ENCODE results near the gene RASAL1.

- TF ChIP-seq CTCF (IDR thresholded peaks at IDR 0.05) (no peak), CEBPB (IDR thresholded peaks at IDR 0.05) (no peak), JUN (IDR thresholded peaks at IDR 0.05) (no peak), MAFK (IDR thresholded peaks at IDR 0.05; ENCODE audit: partially characterized antibody) (no peak), HES2 (IDR thresholded peaks at IDR 0.05) (no peak), EP300 (IDR thresholded peaks at IDR 0.05) (no peak), POLR2A (IDR thresholded peaks at IDR 0.05; ENCODE audit: low read length) (no peak)
- TF ChIP-seq, protein P1, sequence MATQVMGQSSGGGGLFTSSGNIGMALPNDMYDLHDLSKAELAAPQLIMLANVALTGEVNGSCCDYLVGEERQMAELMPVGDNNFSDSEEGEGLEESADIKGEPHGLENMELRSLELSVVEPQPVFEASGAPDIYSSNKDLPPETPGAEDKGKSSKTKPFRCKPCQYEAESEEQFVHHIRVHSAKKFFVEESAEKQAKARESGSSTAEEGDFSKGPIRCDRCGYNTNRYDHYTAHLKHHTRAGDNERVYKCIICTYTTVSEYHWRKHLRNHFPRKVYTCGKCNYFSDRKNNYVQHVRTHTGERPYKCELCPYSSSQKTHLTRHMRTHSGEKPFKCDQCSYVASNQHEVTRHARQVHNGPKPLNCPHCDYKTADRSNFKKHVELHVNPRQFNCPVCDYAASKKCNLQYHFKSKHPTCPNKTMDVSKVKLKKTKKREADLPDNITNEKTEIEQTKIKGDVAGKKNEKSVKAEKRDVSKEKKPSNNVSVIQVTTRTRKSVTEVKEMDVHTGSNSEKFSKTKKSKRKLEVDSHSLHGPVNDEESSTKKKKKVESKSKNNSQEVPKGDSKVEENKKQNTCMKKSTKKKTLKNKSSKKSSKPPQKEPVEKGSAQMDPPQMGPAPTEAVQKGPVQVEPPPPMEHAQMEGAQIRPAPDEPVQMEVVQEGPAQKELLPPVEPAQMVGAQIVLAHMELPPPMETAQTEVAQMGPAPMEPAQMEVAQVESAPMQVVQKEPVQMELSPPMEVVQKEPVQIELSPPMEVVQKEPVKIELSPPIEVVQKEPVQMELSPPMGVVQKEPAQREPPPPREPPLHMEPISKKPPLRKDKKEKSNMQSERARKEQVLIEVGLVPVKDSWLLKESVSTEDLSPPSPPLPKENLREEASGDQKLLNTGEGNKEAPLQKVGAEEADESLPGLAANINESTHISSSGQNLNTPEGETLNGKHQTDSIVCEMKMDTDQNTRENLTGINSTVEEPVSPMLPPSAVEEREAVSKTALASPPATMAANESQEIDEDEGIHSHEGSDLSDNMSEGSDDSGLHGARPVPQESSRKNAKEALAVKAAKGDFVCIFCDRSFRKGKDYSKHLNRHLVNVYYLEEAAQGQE (IDR thresholded peaks at IDR 0.05) = no peak
Measured at GRCh38 chr12:113116875-113117274, 18.7 kb downstream of the RASAL1 start.
